Muscle of arm (tissue), 12 donors: Measurements from ENCODE around the gene YPEL3. TPM values are rescaled to one million over a fixed set of nuclear protein-coding genes. Genes with fewer than 3 reads are reported as not detected.
A peak's percentile ranks its signal among the peaks of the same experiment; 100 is the strongest.
"Not testable (repeated sequence)": the region's sequence is repeated elsewhere in the genome, so short reads cannot be mapped to it uniquely, and the experiment has no call there.

ENCODE experiments used
- DNase-seq: peaks from one replicate; pipeline ENCODE4 v3.0.0-alpha.2; 2013
- polyA plus RNA-seq, 12 donors: library from polyadenylated mRNA; unstranded; fragments of 120-200 nt; gene quantifications; one replicate each; pipeline ENCODE4 v1.2.1, GENCODE V29; 2013; ENCODE audit not compliant: insufficient read length in 12 of 12

YPEL3 gene
- polyA plus RNA-seq, 12 donors: 21.9 to 98.3 (median 27.6) TPM; not detected in 1

DNA sequence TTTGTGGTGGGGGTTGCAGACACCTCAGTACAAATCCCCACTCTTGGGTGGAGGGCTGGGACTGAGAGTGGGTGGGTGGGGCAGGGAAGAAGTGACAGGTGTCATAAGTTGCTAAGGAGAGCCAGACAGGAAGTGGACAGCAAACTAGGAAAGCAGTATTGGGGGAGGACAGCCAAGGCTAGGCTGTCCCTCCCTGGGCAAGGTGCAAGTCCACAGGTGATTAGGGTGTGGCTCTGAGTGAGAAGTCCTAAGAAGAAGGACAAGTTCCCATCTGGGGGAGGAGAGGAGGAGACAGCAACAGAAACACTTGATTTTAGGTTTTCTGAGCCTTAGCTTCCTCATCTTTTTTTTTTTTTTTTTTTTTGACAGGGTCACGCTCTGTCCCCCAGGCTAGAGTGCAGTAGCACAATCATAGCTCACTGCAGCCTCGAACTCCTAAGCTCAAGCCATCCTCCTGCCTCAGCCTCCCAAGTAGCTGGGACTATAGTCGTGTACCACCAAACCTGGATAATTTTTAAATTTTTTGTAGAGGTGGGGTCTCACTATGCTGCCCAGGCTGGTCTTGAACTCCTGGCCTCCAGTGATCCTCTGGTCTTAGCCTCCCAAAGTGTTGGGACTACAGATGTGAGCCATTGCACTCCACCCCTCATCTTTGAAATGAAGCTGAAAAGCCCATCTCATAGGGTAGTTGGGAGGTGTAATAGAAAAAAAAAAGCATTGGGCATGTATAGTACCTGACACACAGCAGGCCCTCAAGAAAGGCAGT is 24.5 kb upstream of the YPEL3 start:
- DNase-seq: no peak

DNA sequence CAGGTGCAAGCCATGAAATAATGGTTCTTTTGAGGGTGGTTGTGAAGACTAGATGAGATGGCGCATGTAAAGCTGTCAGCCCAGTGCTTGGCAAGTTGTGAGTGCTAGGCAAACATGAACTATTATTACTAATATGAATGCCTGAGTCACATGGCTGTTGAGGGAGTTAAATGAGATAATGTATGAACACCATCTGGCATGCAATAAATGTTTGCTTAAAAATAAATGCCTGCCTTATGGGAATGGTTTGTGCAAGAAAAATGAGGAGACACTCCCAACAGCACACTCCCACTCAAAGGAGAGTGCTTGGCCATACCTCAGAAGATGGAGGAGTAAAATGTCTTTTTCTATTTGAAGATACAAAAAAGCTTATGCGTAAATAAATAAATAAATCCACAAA is 23.4 kb upstream of the YPEL3 start:
- DNase-seq: no peak

DNA sequence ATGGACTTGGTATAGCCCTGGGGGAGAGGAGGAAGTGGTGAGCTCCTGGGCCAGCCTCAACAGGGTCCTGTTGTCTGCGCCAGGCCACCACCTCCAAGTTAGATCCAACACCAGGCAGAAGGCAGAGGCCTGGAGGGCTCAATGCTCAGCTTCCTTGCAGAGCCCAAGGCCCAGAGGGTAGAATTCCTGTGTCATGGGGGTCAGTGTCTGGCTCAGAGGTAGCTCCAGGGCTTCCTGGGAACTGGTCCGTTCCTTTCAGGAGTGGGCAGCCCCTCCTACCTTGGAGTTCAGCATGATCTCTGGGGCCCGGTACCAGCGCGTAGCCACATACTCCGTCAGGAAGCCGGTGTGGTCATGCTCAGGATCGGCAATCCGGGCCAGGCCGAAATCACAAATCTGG is 21.8 kb upstream of the YPEL3 start:
- DNase-seq: no peak

DNA sequence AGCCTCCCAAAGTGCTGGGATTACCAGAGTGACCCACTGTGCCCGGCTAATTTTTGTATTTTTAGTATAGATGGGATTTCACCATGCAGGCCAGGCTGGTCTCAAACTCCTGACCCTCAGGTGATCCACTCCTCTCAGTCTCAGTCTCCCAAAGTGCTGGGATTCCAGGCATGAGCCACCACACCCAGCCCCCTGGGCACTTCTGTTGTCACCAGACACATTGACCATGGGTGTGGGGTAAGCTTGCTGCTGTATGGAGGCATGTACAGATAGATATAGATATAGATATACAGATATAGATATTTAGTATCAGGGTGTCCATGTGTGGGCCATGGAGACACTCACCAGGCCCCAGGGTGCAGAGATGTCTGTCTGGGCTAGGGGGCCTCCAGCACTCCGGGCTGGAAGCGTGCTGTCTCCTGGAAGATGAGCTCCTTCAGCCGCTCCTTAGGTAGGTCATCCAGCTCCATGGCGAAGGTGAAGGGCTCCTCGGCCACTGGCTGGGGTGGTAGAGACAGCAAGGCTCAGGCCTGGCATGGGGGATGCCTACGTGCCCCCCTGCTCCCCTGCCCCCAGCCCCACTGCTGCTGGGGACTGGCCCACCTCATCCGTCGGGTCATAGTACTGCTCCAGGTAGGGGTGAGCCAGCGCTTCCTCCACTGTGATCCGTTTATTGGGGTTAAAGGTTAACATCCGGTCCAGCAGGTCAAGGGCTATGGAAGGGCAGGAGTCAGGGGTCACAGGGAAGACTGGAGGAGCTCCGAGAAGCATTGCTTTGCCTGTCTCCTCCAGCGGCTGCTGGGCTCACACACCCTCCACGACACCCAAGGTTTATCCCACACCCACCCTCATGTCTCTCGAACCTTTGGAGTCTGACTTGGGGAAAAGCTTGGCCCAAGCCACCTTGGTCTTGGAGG is 20.5 kb upstream of the YPEL3 start:
- no peak for DNase-seq

DNA sequence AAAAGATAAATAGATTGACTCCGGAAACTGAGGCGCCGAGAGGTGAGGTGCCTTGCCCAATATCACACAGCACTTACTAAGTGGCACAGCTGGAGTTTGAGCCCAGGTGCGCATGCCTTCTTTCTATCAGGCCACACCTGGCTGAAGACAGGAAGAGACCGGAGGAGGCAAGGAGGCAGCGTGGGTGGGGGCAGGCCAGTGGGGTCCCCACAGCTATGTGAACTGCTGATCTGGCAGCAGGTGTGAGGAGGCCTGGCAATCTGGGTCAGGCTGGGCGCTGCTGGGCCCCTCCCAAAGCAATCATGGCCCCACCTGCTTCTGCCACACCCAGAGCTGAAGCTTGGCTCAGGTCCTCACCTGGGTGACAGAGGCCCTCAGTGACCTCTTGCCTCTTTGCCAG is 19.2 kb upstream of the YPEL3 start:
- no peak for DNase-seq

DNA sequence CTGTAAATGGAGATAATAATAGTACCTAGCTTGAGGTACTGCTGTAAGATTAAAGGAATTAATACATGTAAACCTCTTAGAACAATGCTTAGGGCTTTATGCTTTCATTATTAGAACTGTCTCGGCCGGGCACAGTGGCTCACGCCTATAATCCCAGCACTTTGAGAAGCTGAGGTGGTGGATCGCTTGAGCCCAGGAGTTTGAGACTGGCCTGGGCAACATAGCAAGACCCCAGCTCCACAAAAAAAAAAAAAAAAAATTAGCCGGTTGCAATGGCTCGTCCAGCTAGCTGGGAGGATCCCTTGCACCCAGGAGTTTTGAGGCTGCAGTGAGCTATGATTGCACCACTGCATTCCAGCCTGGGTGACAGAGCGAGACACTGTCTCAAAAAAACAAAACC is 18.8 kb upstream of the YPEL3 start:
- DNase-seq: not testable (repeated sequence)

DNA sequence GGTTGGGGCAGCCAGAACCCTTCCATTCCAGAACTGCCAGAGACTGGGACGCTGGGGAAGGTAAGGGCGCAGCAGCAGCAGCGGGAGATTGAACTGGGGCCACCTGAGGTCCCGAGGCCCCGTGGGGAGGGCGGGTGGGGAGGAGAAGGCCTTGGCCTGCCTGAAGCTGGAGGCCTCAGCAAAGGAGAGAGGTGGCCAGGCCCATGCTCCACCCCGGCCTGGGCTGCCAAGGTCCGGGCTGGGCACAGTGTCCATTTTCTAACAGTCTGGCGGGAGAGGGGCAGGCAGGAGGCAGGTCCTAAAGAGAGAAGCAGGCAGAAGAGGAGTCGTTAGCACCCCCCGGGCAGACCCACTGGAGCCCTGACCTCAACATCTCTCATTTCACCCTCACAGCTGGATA is 18.4 kb upstream of the YPEL3 start:
- DNase-seq: no peak

DNA sequence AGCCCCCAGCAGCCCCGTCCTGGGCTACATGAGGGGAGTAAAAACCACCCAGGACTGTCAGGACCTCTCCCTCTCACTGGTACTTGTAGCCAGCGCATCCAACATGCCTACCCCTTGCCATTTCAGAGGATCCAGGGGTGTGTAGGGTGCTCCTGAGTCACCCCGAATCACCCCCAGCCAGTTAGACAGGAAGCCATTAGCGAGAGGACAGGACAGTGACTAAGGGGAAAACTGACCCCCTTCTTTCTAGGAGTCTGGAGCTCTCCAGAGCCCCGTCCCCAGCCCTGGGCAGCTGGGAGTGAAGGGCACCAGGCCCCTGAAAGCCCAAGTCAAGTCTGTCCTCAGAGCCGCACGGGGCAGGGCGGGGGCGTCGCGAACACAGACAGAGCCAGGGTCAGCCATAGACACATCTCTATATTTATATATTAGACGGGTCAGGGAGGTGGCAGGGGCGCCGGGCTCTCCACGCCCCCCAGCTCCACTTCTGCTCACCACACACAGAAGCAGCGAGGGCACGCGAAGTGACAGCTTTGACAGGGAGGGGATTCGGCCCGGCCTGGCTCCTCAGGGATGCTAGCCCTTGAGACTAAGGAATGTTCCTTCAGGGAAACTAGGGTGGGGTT is 17.8 kb upstream of the YPEL3 start:
- no peak for DNase-seq

DNA sequence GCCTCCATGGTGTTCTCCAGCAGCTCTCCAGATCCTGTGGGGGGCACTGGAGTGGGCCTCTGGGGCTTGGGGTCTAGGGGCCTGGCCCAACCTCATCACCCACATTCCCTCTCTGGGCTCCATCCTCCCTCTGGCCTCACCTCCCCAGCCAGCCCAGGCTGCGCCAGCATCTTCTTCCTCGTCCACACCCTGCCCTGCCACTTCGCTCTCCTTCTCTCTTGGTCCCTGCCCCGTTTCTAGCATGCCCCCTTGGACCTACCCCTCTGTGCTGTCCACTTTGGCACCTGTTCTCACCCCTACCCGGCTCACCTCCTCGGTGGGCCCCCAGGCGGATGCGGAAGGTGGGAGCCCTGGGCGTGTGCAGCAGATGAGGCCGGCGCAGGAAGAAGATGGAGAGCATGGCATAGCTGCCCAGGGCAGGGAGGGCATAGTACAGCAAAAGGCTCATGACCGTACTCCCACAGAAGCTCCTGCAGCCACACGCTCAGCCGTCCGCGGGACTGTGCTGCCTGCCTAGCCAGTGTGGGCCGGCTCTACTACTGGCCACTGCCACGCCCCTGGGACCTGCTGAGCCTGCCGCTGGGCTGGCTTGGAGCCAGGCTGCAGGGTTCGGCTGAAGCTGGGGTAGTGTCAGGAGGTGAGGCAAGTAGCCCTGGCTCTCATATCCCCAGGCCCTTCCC is 17.2 kb upstream of the YPEL3 start, which contains the start of gene GDPD3:
Gene GDPD3 (minus strand): TSS at position 507 of the 680 bp plus-strand sequence. CDS start 59 bp downstream, at position 448.
- no peak for DNase-seq

DNA sequence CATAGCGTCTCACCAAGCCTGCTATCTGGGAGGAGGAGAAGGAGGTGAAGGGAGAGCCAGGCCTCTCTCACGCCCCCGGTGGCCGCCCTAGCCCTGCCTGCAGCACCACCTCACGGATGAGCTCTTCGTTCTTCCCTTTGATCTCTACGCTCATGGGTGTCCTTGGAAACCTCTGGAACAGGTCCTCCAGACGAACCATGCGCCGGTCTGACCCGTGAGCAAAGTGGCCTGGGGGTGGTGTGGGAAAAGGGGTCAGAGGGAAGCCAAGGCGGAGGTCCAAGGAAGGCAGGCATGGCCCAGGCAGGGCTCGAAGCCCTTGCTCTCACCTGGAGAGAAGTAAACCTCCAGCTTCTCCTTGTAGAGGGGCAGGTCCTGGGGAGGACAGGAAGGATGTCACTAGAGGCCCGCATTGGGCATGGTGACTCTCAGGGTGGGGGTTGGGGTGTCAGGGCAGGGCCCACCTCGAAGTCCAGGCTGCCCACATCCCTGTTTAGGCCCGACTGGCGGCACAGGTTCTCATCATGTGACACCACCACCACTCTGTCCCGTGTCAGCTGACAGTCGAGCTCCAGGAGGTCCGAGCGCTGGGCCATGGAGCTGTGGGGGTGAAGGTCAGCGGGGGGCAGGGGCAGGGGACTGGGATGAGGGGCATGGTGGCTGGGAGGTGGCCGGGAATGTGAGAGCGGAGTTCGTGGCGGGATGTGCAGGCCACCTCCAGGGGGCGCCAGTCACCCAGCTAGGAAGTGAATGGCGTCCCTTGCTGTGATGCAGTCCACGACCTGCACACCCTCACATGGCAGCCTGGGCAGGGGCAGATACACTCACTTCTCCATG is 16.4 kb upstream of the YPEL3 start:
- DNase-seq: no peak

DNA sequence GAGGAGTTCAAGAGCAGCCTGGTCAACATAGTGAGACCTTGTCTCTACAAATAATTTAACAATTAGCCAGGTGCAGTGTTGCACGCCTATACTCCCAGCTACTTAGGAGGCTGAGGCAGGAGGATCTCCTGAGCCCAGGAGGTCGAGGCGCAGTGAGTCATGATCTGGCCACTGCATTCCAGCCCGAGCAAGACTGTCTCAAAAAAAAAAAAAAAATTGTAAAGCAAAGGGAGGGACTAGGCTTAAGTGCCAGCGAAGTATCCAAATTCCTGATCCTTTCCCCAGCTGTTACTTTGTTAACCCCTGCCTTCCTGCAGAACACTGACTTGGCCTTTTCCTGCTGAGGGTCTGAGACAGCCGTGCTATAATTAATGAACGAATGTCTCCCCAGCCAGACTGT is 14.6 kb upstream of the YPEL3 start:
- DNase-seq: peak; percentile 52

DNA sequence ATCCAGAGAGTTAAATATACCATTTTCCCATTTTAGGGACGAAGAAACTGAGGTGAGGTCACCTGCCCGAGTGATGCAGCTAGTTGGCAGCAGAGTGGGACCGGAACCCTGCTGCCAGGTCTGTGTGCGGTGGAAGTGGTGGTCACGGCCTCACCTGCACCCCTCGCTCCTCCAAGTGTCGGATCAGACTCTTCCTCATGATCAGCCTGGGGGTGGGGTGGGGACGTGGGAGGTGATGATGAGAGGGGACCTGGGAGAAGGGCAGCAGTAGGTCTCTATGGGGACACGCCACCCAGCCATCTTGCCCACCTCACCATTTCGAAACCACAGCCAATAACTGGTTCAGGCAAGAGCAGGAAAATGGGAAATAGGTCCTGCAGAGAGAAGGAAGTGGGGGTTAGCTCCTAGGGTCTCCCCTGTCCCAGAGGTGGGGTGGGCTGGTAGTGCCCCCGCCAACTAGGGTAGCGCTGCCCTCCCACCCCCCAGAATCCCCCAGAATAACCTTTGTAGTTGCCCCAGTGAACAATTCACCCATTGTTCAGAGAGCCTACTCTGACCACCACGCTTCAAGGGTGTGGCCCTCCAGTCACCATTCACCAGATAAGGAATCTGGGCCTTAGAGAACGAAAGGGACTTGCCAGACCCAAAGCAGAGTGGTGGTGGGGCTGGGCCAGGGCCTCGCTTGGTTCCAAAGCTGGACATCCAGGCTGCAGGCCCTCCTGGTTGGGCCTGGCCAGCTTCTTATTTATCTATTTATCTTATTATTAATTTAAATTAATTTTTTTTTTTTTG is 12.2 kb upstream of the YPEL3 start:
- DNase-seq: no peak

DNA sequence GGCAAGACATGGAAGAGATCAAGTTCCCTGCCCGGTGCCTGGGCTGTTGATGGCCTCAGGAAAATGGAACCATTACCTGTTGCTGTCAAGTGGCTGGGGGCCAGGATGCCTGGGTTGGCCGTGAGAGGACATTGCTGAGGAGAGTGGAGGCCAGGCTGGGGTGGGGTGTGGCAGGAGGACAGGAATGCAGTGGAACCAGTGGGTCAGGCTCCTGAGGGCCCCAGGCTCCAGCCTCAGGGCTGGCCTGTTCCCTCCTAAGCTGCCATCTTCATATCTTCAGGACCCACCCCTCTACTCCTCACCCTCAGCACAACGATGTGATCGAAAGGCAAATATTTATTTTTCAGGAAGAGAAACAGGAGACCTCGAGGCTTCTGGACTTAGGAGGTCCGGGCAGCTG is 8.5 kb upstream of the YPEL3 start:
- no peak for DNase-seq

DNA sequence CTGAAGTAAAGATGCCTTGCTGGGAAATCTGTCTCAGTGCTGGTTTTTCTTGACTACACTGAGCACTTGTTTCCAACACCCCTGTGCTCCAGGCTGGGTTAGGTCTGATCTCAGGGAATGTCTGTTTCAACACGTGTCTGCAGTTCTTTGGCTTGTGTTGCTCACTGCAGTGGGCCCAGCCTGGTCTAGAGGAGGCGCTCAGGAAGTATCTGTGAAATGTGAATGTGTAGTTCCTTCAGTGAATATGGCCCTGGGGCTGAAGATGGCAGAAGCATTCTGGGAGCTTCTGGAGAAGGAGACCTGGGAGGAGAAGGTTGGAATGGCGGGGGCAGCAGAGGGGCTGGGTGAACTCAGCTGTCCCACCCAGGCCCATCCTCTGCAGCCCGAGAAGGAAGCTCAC is 8.1 kb upstream of the YPEL3 start:
- no peak for DNase-seq

DNA sequence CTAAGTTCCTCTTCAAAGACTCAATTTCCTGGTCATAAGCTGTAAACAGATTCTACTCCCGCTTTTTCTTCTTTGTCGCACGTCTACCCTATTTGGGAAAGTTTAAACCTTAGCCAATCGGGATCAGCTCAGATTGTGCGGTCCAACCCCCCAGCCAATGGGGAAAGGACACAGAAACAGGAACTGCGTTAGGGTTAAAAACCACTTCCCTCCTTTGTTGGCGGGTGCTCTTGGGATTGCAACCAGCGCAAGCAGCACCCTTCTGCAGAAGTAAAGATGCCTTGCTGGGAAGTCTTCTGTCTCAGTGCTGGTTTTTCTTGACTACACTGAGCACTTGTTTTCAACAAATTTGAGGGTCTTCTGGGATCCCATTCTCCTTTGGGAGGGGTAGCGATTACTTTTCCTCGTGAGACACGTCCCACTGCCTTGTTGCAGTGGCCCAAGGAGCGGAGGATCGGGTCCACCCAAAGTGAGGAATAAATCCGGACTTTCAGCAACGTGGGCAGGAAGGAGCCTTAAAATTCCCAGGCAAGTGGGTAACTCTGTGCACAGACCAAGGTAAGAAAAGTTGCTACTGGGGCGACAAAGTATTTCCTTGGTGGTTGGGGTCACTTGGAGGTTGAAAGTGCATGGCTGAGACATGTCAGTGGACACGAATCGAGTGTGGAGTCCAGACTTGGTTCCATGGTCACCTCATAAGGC is 1.0 kb upstream of the YPEL3 start:
- DNase-seq: no peak

DNA sequence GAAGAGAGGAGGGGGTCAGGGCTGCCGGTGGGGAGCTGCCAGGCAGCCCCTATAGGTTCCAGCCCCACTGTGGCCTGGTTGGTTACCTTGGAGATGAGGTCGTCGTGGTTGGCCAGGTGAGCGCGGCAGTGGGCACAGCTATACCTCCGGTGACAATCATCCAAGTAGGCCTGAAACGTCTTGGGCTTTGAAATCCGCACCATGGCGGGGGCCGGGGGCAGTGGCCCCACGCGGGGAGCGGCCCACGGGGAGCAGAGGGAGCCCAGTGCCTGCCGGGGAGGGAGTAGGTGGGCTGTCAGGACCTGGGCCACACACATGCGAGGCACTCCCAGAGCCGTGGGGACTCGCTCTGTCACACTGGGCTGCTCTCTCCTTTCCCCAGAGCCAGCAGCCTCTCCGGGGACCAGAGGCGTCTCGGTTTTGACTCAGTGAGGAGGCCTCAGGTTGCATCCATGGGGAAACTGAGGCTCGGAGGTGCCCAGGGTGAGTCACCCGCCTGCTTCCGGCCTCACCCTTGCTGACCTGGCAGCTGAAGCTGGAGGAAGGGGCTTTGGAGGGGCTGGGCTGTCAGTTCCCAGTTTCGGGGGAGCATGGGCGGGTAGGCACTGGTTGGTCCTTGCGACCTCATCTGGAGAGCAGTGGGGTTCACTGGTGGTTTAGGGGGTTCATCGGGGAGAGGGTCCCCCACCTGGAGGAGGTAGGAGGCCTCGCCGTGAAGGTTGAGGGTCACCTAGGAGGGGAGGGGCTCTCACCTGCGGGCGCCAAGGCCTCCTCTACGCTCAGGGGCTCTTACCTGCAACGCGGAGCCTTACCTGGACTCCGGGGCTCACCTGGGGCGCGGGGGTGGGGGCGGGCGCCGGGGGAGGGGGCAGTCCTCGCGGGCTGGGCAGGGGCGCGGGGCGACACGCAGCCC is 591 bp downstream of the YPEL3 start:
- DNase-seq: no peak

DNA sequence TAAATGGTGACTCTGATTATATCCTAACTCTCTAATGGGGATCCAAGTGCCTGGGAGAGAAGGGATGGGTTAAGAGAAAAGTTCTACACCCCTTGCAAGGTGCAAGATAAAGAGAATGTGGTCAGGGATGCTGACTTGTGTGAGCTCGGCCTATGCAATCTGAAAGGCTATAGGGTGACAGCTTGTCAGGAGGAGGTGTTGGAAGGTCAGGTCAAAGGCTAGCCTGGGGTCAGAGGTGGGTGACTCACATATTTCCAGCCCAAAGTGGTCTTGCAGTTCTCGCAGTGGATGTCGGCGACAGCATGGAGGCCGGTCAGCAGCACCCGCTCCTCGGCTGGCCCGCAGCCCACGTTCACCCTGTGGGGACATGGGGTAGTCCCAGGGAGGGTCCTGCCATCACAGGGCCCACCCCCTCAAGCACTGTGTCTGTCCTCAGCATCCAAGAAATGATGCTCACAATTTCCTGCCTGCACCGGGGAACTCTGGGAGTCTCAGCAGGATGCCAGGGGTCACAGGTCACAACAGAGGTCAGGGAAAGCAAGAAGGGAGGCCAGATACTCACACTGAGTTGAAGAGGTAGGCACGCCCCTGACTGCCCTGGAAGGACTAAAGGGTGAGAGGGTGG is 1.4 kb downstream of the YPEL3 start:
- DNase-seq: no peak
